Thymus (tissue), 11 donors: ENCODE results near the gene CRIP2. TPM values are rescaled to one million over a fixed set of nuclear protein-coding genes. Genes with fewer than 3 reads are reported as not detected.

Experiments used
- DNase-seq, 9 donors: peaks; one replicate each; pipeline ENCODE4 v3.0.0-alpha.2; 2013; ENCODE audit warnings: low spot score in 9 of 9, low read depth in 6 of 9, missing footprints in 1 of 9
- H3K27ac ChIP-seq, 2 donors: one replicate each; pipeline ENCODE4 v1.5.1; 2013; ENCODE audit warnings: control low read depth in 1 of 2, low read depth in 1 of 2, low read length in 1 of 2, mild to moderate bottlenecking in 1 of 2, moderate library complexity in 1 of 2
- H3K27me3 ChIP-seq, 2 donors: one replicate each; pipeline ENCODE4 v1.5.1; 2013; ENCODE audit warnings: low read length in 1 of 2; ENCODE audit not compliant: control insufficient read depth in 2 of 2, insufficient read depth in 1 of 2
- H3K36me3 ChIP-seq, 2 donors: one replicate each; pipeline ENCODE4 v1.5.1; 2013; ENCODE audit warnings: low read length in 1 of 2, mild to moderate bottlenecking in 1 of 2, moderate library complexity in 1 of 2; ENCODE audit not compliant: control insufficient read depth in 2 of 2, insufficient read depth in 2 of 2
- H3K4me1 ChIP-seq, 2 donors: one replicate each; pipeline ENCODE4 v1.5.1; 2013; ENCODE audit warnings: low read length in 2 of 2; ENCODE audit not compliant: control insufficient read depth in 2 of 2, insufficient read depth in 2 of 2
- H3K4me3 ChIP-seq, 2 donors: one replicate each; pipeline ENCODE4 v1.5.1; 2013; ENCODE audit warnings: low read length in 2 of 2, control low read depth in 1 of 2, mild to moderate bottlenecking in 1 of 2
- H3K9me3 ChIP-seq, 2 donors: one replicate each; pipeline ENCODE4 v1.5.1; 2013; ENCODE audit warnings: low read length in 1 of 2, mild to moderate bottlenecking in 1 of 2; ENCODE audit not compliant: control insufficient read depth in 2 of 2, insufficient read depth in 1 of 2
- WGBS: extraction: QIAGEN DNeasy Blood & Tissue Kit; methylation state at CpG from one replicate; pipeline ENCODE4 v1.1.7; 2013; 5-methylcytosine and 5-hydroxymethylcytosine counted together
- polyA plus RNA-seq: library from polyadenylated mRNA; stranded (reverse); fragments of 200-250 nt; gene quantifications from one replicate; pipeline ENCODE4 v1.2.3, GENCODE V29; 2013
- total RNA-seq: library from RNA; stranded (reverse); fragments of 120-200 nt; gene quantifications from one replicate; pipeline ENCODE4 v1.2.4, GENCODE V29; 2013
- donor health status: healthy.

CRIP2 gene
- total and polyA plus RNA-seq, 2 donors = 15.9 to 89.7 TPM

DNA sequence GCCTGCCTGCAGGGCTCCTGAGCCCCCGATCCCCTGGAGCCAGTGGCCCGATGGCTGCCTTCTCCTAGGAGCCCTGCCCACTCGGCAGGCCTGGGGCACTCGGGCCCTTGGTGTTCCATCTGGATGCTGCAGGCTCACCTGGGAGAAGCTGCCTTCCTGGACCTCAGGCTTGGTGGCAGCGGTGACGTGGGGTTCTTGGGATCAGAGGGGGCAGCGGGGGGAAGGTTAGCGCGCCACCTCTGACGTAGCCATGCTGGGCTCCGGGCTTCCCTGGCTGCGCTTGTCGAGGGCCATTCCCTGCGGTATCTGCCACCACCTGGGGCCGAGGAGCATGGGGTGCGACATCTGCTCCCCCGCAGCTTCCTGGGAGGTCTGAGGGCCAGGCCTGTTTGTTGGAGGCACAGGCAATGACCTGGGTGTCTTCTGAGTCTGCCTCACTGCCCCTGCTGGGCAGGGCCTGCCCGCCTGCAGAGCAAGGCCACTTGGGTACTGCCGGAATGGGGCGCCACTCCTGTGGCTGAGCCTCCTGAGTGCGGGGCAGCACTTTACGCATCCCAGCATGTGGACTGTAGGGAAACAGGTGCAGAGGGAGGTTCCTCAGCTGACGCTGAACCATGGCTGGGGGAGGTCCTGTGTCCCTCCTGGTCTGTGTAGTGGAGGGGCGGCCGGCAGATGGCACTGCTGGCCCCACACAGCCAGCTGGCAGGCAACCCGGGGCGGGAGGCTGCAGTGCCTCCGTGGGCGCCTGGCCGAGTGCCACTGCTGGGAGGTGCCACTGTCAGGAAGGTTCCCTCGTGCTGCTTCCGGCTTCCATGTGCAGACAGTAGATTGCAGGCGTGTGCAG, 34.7 kb upstream of the CRIP2 start:
- Histone ChIP-seq H3K4me1 (no peaks in the 10 kb centered on the region), H3K36me3 (peaks cover 42 to 60% of the 10 kb centered on the region in 2 donors), H3K4me3 (no peak overlapping the region), H3K9me3 (peaks cover 3 to 16% of the 10 kb centered on the region in 2 donors), H3K27me3 (no peaks in the 10 kb centered on the region), H3K27ac (no peak overlapping the region)
- 96% methylated on average over 33 of the region's 33 CpGs for WGBS
- no peak for DNase-seq

DNA sequence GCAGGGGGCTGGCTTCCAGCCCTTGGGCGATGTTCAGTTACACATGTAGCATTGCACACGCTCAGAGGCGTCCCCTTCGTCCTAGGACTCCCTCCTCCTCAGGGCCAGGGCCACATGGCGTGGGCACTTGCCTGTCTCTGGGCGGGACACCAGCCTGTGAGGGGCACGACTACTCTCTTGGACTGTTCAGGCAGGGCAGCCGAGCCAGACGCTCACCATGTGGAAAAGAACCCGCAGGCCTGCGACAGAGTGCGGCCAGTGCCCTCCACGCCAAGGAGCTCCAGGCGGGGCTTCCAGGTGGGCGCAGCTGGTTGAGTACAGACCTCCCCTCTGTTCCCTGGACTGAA, 34.1 kb upstream of the CRIP2 start:
- no peak overlapping the region for H3K27ac ChIP-seq

DNA sequence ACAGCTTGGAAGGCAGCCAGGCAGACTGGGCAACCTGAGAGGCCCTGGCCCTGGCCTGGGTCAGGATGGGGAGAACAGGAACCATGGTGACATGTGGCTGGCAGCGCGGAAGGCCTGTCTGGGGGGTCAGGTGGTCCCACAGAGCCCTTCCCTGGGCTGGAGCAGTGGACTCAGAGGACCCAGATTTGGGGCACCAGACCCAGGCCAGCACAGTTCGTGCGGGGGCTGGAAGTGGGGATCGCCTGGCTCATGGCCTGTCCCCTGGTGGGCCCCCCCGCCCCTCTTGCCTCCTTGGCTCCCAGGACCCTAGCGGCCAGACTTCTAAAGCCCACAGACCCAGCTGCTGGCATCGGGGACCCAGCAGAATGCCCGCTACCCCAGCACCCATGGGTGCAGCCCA, 33.6 kb upstream of the CRIP2 start:
- H3K27me3 ChIP-seq = no peaks in the 10 kb centered on the region
- peaks cover 3 to 11% of the 10 kb centered on the region in 2 donors for H3K9me3 ChIP-seq
- DNase-seq = no peak
- no peak overlapping the region for H3K4me3 ChIP-seq
- no peak overlapping the region for H3K27ac ChIP-seq
- WGBS = 93% methylated on average over 9 of the region's 9 CpGs
- H3K36me3 ChIP-seq = peaks cover 45 to 71% of the 10 kb centered on the region in 2 donors
- H3K4me1 ChIP-seq = no peaks in the 10 kb centered on the region

More for the DNA sequence above, 34.1 kb upstream of the CRIP2 start:
- H3K9me3 ChIP-seq = peaks cover 3 to 11% of the 10 kb centered on the region in 2 donors
- H3K4me1 ChIP-seq = no peaks in the 10 kb centered on the region
- no peak overlapping the region for H3K4me3 ChIP-seq
- peaks cover 42 to 66% of the 10 kb centered on the region in 2 donors for H3K36me3 ChIP-seq
- 97% methylated on average over 15 of the region's 15 CpGs for WGBS
- DNase-seq = no peak
- H3K27me3 ChIP-seq = no peaks in the 10 kb centered on the region

DNA sequence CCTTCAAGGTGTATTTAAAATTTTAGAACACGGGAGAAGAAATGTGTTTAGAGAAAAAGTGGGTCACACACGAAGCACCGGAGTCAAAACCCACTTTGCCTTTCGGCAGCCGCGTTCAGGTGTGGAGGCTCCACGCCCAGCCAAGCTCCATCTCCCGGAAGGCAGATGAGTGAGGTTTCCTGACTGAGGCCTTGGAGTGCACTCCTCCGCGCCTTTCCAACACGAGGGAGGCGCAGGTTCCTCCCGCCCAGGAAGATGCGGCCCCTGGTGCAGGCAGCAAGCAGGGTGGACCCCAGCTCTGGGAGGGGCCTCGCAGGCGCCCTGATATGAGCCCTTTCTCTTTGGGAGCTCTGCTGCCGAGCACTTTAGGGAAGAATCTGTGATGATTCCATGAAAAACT, 32.5 kb upstream of the CRIP2 start:
- 85% methylated on average over 17 of the region's 17 CpGs for WGBS
- H3K27me3 ChIP-seq = no peaks in the 10 kb centered on the region
- H3K4me3 ChIP-seq = no peak overlapping the region
- DNase-seq = no peak
- peaks cover 2 to 3% of the 10 kb centered on the region in 2 donors for H3K9me3 ChIP-seq
- no peaks in the 10 kb centered on the region for H3K4me1 ChIP-seq
- H3K27ac ChIP-seq = no peak overlapping the region
- peaks cover 41 to 74% of the 10 kb centered on the region in 2 donors for H3K36me3 ChIP-seq

DNA sequence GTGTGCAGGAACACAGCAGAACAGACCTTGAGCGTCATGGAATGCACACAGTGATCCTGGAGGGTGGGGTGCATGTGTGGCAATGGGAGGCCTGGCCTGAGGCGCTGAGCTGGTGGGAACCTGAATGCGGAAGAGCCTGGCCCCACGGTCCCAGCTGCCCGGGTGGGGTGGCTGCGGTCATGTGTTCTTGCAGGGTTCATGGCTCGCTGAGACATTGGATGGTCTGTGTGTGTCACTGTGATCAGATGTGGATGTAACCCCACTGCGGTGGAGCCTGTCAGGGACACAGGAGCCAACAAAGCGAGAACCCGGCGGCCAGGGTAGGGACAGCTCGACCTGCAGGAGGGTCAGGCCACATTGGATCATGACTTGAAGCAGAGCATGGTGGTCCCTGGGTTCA, 31.8 kb upstream of the CRIP2 start:
- H3K4me1 ChIP-seq = no peaks in the 10 kb centered on the region
- H3K9me3 ChIP-seq = peaks cover 0 to 2% of the 10 kb centered on the region in 2 donors
- 90% methylated on average over 12 of the region's 12 CpGs for WGBS
- H3K27ac ChIP-seq = no peak overlapping the region
- H3K27me3 ChIP-seq = no peaks in the 10 kb centered on the region
- H3K4me3 ChIP-seq = no peak overlapping the region
- no peak for DNase-seq
- peaks cover 40 to 73% of the 10 kb centered on the region in 2 donors for H3K36me3 ChIP-seq

DNA sequence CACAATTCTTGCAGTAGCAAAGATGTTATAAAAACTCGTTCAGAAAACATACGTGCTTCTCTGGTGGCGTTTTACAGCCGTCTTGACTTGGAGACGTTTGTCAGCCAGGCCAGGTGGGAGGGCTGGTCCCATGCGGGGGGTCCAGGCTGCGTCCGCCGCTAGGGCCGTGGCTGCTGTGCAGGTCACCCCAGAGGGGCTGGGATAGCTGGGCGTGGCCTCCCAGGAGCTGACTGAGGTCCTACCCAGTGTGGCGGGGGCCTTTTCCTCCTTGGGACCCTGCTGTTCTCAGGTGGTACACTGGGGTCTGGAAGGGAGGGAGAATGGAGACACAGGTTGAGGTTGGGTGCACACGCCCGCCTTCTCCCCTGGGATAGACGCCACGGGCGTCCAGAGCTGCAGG, 29.8 kb upstream of the CRIP2 start:
- no peak for DNase-seq

DNA sequence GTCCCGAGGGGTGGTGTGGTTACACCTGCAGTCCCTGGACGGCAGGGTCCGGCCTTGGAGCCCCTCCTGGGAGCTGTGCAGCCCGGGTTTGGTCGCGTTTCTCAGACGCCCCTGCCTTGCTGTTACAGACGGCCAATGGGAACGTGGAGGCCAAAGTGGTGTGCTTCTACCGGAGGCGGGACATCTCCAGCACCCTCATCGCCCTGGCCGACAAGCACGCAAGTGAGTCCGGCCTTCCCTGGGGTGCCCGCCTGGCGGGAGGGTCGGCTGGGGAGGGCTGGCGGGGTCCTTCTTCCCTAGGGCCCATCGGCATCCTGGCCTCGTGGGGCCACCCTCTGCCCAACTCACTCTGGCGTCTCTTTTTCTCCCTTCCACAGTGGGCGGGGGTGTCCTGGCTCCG, 29.3 kb upstream of the CRIP2 start:
- Histone ChIP-seq H3K27me3 (no peaks in the 10 kb centered on the region), H3K4me1 (no peaks in the 10 kb centered on the region), H3K36me3 (peaks cover 36 to 63% of the 10 kb centered on the region in 2 donors), H3K27ac (no peak overlapping the region), H3K4me3 (no peak overlapping the region), H3K9me3 (peaks cover 0 to 2% of the 10 kb centered on the region in 2 donors)
- WGBS = 97% methylated on average over 24 of the region's 24 CpGs
- DNase-seq = no peak

More for the DNA sequence above, 29.8 kb upstream of the CRIP2 start:
- H3K4me1 ChIP-seq = no peaks in the 10 kb centered on the region
- no peaks in the 10 kb centered on the region for H3K27me3 ChIP-seq
- no peak overlapping the region for H3K27ac ChIP-seq
- H3K36me3 ChIP-seq = peaks cover 35 to 63% of the 10 kb centered on the region in 2 donors
- WGBS = 98% methylated on average over 17 of the region's 17 CpGs
- no peak overlapping the region for H3K4me3 ChIP-seq
- peaks cover 0 to 2% of the 10 kb centered on the region in 2 donors for H3K9me3 ChIP-seq

DNA sequence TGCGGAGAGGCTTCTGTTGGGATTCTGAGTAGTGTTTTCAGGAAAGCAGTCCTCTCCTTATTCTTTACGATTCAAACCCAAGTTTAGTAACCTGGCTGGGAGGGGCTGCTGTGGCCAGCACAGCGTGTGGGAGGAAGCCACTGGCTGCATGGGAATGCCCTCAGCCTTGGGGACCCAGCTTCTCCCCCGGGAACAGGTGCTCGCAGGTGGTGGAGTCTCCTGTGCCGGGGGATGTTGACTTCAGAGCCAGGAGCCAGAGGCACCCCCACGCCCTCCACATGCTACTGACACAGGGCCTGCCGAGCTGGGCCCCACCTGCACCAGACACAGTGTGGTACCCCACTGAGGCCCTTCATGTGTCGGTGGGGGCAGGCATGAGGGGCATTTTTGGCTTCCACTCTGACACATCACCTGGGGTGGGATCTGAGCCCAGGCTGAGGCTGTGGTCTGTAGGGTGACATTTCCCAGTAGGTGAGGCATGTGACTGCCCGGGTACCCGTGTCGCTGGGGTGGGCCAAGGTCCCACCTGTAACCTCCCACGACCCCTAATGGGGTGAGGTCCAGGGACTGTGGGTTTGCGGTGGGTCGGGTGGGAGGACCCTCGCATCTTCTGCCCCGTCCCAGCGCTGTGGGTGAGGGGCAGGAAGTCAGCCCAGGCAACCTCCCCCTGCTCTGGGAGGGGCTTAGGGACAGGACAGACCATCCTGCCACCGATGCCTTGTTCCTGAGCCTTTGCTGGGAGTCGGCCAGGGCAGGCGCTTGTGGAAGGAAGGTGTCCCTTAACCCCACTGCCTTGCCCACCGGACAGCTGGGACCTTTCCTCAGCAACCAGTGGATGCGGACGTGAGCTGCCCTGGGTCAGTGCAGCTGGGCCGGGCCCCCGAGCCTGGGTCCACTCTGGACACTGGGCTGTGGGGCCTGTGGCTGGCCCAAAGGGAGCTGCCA, 28.4 kb upstream of the CRIP2 start:
- H3K4me3 ChIP-seq = no peak overlapping the region
- H3K27ac ChIP-seq = no peak overlapping the region
- peaks cover 37 to 64% of the 10 kb centered on the region in 2 donors for H3K36me3 ChIP-seq
- no peaks in the 10 kb centered on the region for H3K27me3 ChIP-seq
- DNase-seq = no peak
- peaks cover 0 to 2% of the 10 kb centered on the region in 2 donors for H3K9me3 ChIP-seq
- WGBS = 96% methylated on average over 26 of the region's 26 CpGs
- no peaks in the 10 kb centered on the region for H3K4me1 ChIP-seq

DNA sequence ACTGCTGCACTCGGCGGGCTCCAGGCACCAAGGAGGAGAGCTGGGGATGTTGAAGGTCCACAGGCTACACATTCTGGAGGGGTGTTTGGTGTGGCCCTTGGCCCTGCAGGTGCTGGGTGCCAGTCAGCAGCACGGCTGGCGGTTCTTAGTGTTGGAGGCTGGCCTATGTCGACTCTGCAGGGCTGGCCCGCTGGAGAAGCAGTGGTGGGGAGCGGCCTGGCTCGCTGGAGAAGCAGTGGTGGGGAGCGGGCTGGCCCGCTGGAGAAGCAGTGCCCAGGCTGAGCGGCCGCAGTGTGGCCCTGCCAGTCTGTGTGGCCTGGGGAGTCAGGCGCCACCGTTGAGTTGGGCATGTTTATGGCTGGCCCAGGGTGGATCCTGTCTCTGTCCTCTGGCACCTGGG, 27.6 kb upstream of the CRIP2 start:
- peaks cover 0 to 2% of the 10 kb centered on the region in 2 donors for H3K9me3 ChIP-seq
- 90% methylated on average over 14 of the region's 14 CpGs for WGBS
- H3K36me3 ChIP-seq = peaks cover 39 to 68% of the 10 kb centered on the region in 2 donors
- no peaks in the 10 kb centered on the region for H3K27me3 ChIP-seq
- no peak for DNase-seq
- H3K4me3 ChIP-seq = no peak overlapping the region
- no peaks in the 10 kb centered on the region for H3K4me1 ChIP-seq
- no peak overlapping the region for H3K27ac ChIP-seq
